Measurements from ENCODE around the gene AGPS. TPM values are rescaled to one million over a fixed set of nuclear protein-coding genes. Genes with fewer than 3 reads are reported as not detected.
A peak's percentile ranks its signal among the peaks of the same experiment; 100 is the strongest.

Gene AGPS
- total and polyA plus RNA-seq, 10 of the 15 experiments (the other 5 are each of a cell fraction or from before 2014, with no cell fraction given) = 7.9 to 54.2 (median 38.7) TPM

DNA sequence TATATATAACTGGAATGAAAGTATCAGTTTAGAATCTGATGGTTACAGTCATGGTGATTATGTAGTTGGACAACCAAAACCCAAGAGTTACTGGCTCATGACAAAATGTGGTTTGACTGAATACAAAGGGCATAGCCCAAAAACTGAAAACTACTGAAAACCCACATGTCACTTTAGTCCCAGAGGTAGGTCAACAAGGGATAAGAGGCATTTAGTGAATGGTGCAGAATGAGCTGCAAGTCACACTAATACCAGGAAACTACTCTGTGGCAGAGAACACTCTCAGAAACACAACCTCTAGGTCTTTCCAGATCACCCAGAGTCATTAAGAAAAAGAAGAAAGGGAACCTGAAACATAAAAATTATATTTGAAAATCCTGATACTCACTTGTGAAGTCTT lies 154.5 kb downstream of the AGPS start (continued):
- TF ChIP-seq, protein P1, sequence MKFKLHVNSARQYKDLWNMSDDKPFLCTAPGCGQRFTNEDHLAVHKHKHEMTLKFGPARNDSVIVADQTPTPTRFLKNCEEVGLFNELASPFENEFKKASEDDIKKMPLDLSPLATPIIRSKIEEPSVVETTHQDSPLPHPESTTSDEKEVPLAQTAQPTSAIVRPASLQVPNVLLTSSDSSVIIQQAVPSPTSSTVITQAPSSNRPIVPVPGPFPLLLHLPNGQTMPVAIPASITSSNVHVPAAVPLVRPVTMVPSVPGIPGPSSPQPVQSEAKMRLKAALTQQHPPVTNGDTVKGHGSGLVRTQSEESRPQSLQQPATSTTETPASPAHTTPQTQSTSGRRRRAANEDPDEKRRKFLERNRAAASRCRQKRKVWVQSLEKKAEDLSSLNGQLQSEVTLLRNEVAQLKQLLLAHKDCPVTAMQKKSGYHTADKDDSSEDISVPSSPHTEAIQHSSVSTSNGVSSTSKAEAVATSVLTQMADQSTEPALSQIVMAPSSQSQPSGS (IDR thresholded peaks at IDR 0.05; ENCODE audit: low read length) = peak; percentile 76
- TF ChIP-seq, protein P2, sequence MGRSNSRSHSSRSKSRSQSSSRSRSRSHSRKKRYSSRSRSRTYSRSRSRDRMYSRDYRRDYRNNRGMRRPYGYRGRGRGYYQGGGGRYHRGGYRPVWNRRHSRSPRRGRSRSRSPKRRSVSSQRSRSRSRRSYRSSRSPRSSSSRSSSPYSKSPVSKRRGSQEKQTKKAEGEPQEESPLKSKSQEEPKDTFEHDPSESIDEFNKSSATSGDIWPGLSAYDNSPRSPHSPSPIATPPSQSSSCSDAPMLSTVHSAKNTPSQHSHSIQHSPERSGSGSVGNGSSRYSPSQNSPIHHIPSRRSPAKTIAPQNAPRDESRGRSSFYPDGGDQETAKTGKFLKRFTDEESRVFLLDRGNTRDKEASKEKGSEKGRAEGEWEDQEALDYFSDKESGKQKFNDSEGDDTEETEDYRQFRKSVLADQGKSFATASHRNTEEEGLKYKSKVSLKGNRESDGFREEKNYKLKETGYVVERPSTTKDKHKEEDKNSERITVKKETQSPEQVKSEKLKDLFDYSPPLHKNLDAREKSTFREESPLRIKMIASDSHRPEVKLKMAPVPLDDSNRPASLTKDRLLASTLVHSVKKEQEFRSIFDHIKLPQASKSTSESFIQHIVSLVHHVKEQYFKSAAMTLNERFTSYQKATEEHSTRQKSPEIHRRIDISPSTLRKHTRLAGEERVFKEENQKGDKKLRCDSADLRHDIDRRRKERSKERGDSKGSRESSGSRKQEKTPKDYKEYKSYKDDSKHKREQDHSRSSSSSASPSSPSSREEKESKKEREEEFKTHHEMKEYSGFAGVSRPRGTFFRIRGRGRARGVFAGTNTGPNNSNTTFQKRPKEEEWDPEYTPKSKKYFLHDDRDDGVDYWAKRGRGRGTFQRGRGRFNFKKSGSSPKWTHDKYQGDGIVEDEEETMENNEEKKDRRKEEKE (IDR thresholded peaks at IDR 0.05) = no peak
- no peak for TF ChIP-seq LARP7 (IDR thresholded peaks at IDR 0.05)
- TF ChIP-seq FOXM1 (IDR thresholded peaks at IDR 0.05; ENCODE audit: low read depth, low read length) = peak; percentile 52; the same call in 1 of the 2 replicates
- peak; percentile 94 for TF ChIP-seq RUNX3 (IDR thresholded peaks at IDR 0.05; ENCODE audit: low read length)
- no peak for TF ChIP-seq NFYA (IDR thresholded peaks at IDR 0.05; ENCODE audit: borderline replicate concordance, low read depth, low read length)
- TF ChIP-seq CEBPB (IDR thresholded peaks at IDR 0.05; ENCODE audit: borderline replicate concordance in 1 of 2, low read depth in 2 of 2, low read length in 2 of 2) = peak in 1 of 2 experiments; percentile 43; a peak in 1 of 4 replicates
- TF ChIP-seq, protein P3, sequence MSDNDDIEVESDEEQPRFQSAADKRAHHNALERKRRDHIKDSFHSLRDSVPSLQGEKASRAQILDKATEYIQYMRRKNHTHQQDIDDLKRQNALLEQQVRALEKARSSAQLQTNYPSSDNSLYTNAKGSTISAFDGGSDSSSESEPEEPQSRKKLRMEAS (IDR thresholded peaks at IDR 0.05; ENCODE audit: low read depth, low read length) = no peak
- peak; percentile 30; the same call in 1 of the 2 replicates for TF ChIP-seq IKZF1 (conservative IDR thresholded peaks at IDR 0.05)
- no peak for TF ChIP-seq YBX1 (IDR thresholded peaks at IDR 0.05)
